ENCODE results near the gene EARS2. TPM values are rescaled to one million over a fixed set of nuclear protein-coding genes. Genes with fewer than 3 reads are reported as not detected.
"Not testable (repeated sequence)": the region's sequence is repeated elsewhere in the genome, so short reads cannot be mapped to it uniquely, and the experiment has no call there.

EARS2 gene
- total and polyA plus RNA-seq, 2 of the 8 experiments (the other 6 are each of a cell fraction or from before 2014, with no cell fraction given): 47.8 to 111 TPM

DNA sequence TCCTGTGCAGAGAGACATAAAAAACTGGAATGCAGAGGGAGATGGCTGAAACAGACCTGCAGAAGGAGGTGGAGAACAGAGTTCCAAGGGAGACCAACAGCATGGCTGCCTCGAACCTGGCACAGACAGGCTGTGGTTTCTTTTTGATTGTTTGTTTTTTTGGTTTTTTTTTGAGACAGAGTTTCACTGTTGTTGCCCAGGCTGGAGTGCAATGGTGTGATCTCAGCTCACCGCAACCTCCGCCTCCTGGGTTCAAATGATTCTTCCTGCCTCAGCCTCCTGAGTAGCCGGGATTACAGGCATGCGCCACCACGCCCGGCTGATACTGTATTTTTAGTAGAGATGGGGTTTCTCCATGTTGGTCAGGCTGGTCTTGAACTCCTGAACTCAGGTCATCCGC is 73.7 kb downstream of the EARS2 start:
- H2BK5ac ChIP-seq (ENCODE audit: low read depth, low read length); H2BK12ac ChIP-seq (ENCODE audit: low read depth, low read length); H4K8ac ChIP-seq (ENCODE audit: extremely low read depth, insufficient read depth, low read length); H3K4ac ChIP-seq (replicated peaks; ENCODE audit: insufficient read length, low read depth, low read length); H3K23me2 ChIP-seq (ENCODE audit: low read depth, low read length); H2BK120ac ChIP-seq (replicated peaks; ENCODE audit: low read depth, low read length); H3K27me3 ChIP-seq (replicated peaks in 1 of 4; ENCODE audit: control insufficient read depth in 3 of 4, extremely low read depth in 1 of 4, insufficient read depth in 3 of 4, low read length in 3 of 4); H2BK20ac ChIP-seq (ENCODE audit: low read length); H2AK5ac ChIP-seq (ENCODE audit: low read depth, low read length); H3K18ac ChIP-seq (ENCODE audit: extremely low read depth, low read length); H3K9me3 ChIP-seq (ENCODE audit: insufficient read depth in 2 of 2, low read depth in 1 of 2, low read length in 1 of 2); DNase-seq (ENCODE audit: low read depth in 1 of 2, low spot score in 2 of 2); H3K14ac ChIP-seq (ENCODE audit: insufficient read length); FAIRE-seq; H3K4me3 ChIP-seq (ENCODE audit: extremely low read depth in 1 of 4, insufficient read depth in 2 of 4, low read depth in 3 of 4, low read length in 4 of 4); H3K79me2 ChIP-seq (ENCODE audit: control insufficient read depth in 1 of 2, insufficient read depth in 2 of 2, low read length in 2 of 2); H3K23ac ChIP-seq (ENCODE audit: insufficient read length); H4K5ac ChIP-seq (ENCODE audit: insufficient read length, low read depth, low read length); H2BK15ac ChIP-seq (ENCODE audit: low read length); H3K4me2 ChIP-seq (ENCODE audit: insufficient read depth in 1 of 2, low read depth in 2 of 2, low read length in 2 of 2); H3K56ac ChIP-seq (replicated peaks; ENCODE audit: insufficient read length, low read depth, low read length); H3K79me1 ChIP-seq (ENCODE audit: low read depth, low read length); H3K4me1 ChIP-seq (replicated peaks in 1 of 4; ENCODE audit: control insufficient read depth in 3 of 4, insufficient read depth in 4 of 4, low read length in 3 of 4); H4K91ac ChIP-seq (replicated peaks; ENCODE audit: insufficient read length, low read length); H3K9ac ChIP-seq (replicated peaks in 1 of 4; ENCODE audit: extremely low read depth in 1 of 4, low read depth in 3 of 4, low read length in 3 of 4); H2AFZ ChIP-seq (ENCODE audit: low read length); H3K27ac ChIP-seq (ENCODE audit: low read depth, low read length): not testable (repeated sequence)
- CTCF ChIA-PET (ENCODE audit: partially characterized antibody): interaction anchor here (0.6 kb wide), 1 partner anchor 151 kb away, joined by 3 read pairs; no protein-coding TSS in a partner anchor
- H3K36me3 ChIP-seq (ENCODE audit: control insufficient read depth in 2 of 4, insufficient read depth in 4 of 4, low read length in 3 of 4): peaks cover 63 to 93% (median 84%) of the 10 kb centered on the region in 4 experiments
- peaks cover 13 to 15% of the 10 kb centered on the region in 2 experiments for H4K20me1 ChIP-seq (replicated peaks in 1 of 2; ENCODE audit: control insufficient read depth in 1 of 2, insufficient read depth in 2 of 2, low read length in 2 of 2)
- POLR2A ChIA-PET (ENCODE audit: partially characterized antibody): interaction anchor here (1.6 kb wide), 1 partner anchor 12 kb away, joined by 3 read pairs; no protein-coding TSS in a partner anchor
- WGBS, 2 experiments (ENCODE audit: extremely low coverage in 1 of 2, insufficient coverage in 1 of 2, insufficient read length in 1 of 2, insufficient replicate concordance in 2 of 2, low coverage in 1 of 2, low lambda C conversion rate in 2 of 2, missing lambda C conversion rate in 1 of 2): 93% methylated on average over 8 of the region's 8 CpGs; no CpG with 5 or more reads in 1 of the 2 experiments
